NCI-H146 (cell line): ENCODE results near the gene REEP3.
"Not testable (repeated sequence)": the region's sequence is repeated elsewhere in the genome, so short reads cannot be mapped to it uniquely, and the experiment has no call there.

ENCODE experiments used
- DNase-seq: peaks from one replicate; lab custom pipeline; 2025; lab: John Stamatoyannopoulos, UW

REEP3 gene, protein sequence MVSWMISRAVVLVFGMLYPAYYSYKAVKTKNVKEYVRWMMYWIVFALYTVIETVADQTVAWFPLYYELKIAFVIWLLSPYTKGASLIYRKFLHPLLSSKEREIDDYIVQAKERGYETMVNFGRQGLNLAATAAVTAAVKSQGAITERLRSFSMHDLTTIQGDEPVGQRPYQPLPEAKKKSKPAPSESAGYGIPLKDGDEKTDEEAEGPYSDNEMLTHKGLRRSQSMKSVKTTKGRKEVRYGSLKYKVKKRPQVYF

DNA sequence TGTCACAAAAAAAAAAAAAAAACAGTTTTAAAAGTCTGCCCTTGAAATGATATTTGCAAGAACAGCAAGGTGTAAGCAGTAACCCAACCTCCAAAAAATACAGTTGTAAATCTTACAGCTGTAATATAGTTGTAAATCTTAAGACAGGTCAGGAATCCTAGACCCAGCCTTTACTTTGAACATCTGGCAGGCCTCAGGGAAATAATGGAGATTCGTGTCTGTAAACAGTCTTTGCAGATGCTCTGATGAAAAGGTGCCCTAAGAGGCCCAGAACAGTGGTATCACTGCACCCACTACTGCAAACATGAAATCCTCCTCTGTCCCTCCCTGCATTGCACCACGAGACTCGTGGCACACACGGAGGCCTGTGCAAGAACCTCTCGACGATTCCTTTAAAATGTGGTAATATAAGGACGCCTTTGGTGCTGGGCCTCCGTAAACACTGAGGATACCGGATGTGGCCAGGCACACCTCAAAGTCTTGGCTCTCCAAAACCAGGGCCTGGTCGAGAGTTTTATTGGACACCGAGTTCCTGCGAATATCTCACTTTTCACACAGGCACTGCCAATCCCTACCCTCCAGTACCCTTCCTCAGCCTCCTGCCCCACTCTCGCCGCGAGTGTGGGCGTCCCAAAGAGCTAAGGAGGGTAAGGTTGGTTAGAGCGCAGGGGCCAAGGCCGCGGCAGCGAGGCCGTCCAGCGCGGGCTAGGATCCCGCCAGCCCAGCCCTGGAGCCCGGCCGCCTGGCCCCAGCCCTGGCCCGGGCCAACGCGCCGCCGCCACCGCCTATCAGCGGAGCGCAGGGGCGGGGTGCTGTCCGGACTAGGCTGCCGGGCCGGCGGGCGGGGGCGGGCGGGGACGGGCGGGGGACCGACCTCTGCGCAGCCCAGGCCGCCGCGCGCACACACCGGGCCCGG, at the start of gene REEP3:
TSS of gene REEP3 (plus strand) at position 902 of the 916 bp plus-strand sequence. CDS start 145 bp downstream, outside the sequence.
- DNase-seq, result peak; percentile 67

DNA sequence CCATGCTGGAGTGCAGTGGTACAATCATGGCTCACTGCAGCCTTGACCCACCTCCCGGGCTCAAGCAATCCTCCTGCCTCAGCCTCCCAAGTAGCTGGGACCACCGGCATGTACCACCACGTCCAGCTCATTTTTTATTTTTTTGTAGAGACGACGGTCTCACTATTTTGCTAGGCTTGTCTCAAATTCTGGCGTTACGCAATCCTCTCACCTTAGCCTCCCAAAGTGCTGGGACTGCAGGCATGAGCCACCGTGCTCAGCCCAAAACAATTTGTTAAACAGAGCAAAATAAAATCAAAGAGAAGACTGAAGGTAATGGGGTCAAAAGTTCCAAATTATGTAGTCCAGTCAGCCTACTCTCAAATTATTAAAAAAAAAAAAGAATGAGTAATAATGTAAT, 46.7 kb upstream of the REEP3 start:
- DNase-seq, result no peak

DNA sequence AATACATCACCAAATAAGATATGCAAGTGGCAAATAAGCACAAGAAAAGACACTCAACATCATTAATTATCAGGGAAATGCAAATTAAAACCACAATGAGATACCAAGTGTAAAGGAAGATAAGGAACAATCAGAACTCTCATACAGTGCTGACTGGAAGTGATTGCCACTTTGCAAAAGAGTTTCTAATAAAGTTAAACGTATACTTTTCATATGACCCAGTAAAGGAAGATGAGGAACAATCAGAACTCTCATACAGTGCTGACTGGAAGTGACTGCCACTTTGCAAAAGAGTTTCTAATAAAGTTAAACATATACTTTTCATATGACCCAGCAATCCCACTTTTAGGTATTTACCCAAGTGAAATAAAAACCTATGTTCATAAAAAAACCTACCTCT, 43.3 kb upstream of the REEP3 start:
- DNase-seq, result no peak

DNA sequence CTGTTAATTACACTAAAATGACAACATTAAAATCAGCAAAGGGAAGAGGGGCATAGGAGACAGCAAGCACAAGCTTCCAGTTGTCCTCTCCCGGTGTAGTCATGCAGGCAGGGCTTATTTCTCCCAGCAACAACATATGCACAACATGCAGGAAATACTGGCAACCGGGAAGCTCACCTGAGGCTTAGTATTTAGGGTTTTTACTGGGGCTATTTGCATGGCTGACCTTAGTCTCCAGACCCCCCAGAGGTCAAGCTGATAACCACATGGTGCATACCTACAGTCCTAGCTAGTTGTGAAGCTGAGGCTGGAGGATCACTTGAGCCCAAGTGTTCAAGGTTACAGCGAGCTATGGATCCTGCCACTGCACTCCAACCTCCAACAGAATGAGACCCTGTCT, 42.6 kb upstream of the REEP3 start:
- DNase-seq, result no peak

DNA sequence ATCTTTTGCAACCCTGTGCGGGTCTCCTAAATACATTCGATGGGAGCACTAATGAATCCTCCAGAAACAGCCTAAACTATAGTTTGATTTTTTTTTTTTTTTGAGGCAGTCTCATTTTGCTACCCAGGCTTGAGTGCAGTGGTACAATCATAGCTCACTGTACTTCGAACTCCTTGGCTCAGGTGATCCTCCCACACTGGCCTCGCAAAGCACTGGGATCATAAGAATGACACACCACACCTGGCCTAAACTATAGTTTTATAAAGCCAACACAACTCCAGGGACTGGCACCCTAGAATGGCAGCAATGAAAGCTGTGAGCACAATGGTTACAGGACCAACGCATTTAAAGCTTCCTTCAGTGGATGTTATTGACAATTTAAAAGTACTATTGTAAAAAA, 41.0 kb upstream of the REEP3 start:
- no peak for DNase-seq

DNA sequence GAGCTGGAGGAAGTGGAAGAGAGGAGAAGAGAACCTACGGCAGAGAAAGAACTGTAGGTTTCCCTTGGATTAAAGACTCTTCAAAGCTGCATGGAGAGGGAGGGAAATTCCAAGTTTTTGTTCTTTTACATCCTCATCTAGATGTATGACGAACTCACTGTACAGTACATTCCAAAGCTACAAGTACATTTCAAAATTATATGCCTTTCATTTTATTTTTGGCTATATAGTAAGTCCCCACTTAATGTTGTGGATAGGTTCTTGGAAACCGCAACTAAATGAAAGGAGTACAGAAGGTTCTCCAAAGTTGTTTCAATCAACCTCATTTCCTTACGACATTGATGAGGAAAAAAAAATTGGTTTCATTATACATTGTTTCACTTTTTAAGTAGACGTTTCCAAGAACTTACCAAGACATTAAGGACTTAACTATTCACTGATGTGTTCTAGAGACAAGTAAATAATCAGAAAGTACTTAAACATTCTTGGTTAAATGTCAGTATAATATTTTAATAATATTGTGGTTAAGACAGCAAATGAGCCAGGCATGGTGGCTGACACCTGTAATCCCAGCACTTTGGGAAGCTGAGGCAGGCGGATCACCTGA, 39.3 kb upstream of the REEP3 start:
- no peak for DNase-seq

DNA sequence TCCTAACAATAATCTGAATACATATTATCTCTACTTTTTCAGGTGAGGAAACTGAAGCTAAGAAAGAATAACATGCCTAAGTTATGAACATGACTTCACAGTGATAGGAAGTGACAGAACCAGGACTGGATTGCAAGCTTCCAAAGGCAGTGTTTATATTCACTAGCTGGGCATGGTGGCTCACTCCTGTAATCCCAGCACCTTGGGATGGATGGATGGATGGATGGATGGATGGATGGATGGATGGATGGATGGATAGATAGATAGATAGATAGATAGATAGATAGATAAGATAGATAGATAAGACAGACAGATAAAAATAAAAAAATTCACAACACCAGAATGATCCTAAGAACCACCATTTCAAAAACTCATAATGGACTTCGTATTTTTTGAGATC, 37.2 kb upstream of the REEP3 start:
- no peak for DNase-seq

DNA sequence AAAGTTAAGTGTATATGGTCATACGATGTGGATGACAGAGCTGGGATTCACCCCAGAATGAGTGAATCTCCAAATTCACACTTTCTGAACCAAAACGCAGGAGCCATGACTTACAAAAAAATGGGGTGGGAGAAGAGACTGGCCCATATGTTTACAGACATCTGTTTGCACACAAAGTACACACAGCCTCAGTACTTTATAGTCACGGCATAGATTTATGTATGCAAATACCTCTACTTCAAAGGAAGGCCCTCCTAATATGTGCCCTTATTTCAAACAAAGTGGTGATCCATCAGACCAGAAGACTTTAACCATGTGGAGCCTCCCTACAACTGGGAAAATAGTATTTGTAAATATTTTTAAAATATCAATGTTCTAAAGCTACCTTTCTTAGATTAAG, 33.2 kb upstream of the REEP3 start:
- no peak for DNase-seq

DNA sequence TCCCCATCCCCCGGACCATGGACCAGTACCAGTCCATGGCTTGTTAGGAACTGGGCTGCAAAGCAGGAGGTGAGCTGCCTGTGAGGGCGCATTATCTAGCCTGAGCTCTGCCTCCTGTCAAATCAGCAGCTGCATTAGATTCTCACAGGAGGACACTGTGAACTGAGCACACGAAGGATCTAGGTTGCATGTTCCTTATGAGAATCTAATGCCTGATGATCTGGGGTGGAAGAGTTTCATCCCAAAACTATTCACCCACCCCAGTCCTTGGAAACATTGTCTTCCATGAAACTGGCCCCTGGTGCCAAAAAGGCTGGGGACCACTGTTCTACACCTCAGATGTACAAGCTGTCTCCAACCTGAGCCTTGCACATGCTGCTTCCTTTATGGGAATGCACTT, 31.4 kb upstream of the REEP3 start:
- no peak for DNase-seq

DNA sequence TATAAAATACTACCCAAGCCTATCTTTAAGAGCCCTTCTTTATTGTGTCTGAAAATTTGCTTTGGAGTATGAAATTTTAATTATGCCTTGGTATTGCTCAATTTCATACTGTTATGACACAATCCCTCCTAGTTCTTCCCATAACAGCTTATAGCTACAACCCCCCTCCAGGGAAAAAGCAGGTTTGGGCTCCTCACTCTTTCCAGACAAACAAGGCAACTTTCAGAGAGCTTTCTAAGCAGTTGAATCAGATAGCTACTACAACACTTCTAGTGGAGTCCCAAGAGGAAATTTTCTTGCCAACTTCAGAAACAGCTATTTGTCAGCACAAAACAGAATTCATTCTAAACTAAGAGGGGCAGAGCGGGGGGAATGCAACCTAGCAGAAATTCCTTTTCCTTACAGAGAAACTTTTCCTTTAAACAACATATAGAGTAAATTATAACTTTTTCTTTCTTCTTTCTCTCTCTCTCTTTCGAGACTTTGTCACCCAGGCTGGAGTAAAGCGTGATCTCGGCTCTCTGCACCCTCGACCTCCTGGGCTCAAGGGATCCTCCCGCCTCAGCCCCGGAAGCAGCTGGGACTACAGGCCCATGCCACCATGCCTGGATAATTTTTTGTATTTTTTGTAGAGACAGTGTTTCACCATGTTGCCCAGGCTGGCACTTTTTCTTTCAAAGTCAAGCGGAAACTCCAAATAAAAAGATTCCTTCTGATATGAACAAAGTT, 29.4 kb upstream of the REEP3 start:
- DNase-seq, result no peak

DNA sequence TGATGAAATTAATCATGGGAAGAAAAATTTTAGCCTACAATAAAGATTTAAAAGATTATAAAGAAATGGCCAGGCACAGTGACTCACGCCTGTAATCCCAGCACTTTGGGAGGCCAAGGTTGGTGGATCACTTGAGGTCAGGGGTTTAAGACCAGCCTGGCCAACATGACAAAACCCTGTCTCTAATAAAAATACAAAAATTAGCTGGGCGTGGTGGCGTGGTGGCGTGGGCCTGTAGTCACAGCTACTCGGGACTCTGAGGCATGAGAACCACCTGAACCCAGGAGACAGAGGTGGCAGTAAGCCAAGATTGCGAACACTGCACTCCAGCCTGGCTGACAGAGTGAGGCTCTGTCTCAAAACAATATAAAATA, 28.9 kb upstream of the REEP3 start:
- DNase-seq, result not testable (repeated sequence)

DNA sequence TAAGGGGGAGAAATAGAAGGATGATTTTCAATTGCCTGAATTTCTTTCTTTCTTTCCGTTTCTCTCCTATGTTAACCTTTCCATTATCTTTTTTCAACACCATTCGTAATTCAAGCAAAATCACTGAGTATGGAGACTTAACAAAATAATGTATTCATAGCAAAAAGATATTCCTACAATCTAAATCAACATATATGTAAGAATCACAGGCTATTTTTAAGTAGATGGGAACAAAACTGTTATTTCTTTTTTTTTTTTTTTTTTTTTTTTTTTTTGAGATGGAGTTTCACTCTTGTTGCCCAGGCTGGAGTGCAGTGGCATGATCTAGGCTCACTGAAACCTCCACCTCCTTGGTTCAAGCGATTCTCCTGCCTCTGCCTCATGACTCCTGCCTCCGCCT, 28.2 kb upstream of the REEP3 start:
- no peak for DNase-seq

DNA sequence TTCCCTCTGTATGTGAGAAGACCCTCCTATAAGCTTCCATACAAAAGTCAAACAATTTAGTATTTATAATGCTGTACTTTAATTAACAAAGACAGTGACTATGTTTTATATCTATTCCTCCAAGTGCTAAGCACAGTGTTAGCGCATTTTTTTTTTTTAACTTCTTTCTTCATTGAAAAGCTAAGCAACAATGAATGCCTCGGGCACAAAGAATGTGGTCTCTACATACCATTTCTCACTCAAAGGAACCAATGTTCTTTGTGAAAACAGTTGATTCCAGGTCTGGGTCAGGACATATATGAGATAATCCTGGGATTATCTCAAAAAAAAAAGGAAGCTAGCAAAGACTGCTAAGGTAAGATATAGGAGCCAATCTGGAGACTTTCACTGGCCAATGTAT, 26.2 kb upstream of the REEP3 start:
- DNase-seq, result no peak

DNA sequence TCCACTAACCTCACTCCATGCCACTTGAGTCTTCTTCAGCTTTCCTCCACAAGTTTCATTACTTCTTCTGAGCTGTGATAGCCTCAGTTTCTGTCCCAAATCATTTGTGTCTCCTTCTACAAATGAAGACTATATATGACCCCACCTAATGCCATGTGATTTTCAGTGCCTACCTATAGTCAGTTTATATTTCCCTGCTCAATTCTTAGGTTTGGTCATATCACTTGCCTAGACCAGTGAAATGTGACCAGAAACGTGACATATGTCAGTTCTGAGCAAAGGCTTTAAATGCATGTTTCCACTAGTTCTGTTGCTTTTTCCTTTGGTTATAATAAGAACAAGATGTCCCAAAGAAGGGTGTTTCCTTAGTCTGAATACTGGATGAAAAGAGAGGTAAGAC, 24.6 kb upstream of the REEP3 start:
- no peak for DNase-seq

DNA sequence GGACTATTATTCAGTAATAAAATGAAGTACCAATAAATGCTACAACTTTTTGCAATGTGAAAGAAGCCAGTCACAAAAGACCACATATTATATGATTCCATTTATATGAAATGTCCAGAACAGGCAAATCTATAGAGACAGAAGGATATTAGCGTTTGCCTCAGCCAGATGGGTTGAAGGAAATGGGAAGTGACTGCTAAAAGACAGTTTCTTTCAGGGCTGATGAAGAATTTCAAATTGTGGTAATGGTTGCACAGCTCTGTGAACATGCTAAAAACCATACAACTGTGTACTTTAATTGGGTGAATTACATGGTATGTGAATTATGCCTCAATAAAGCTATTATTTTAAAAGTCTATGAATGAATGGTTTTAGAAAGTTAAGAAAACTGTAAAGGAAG, 23.9 kb upstream of the REEP3 start:
- DNase-seq, result no peak

DNA sequence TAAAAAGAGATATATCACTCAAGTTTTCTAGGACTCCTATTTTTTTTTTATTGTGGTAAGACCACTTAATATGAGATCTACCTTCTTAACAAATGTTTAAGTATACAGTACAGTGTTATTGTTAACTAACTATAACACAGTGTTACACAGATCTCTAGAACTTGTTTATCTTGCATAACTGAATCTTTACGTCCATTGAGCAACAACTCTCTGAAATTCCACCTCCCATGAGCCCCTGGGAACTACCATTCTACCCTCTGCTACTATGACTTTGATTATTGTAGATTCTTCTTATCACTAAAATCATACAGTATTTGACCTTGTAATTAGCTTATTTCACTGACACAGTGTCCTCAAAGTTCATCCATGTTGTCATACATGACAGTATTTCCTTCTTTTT, 22.5 kb upstream of the REEP3 start:
- DNase-seq, result no peak

DNA sequence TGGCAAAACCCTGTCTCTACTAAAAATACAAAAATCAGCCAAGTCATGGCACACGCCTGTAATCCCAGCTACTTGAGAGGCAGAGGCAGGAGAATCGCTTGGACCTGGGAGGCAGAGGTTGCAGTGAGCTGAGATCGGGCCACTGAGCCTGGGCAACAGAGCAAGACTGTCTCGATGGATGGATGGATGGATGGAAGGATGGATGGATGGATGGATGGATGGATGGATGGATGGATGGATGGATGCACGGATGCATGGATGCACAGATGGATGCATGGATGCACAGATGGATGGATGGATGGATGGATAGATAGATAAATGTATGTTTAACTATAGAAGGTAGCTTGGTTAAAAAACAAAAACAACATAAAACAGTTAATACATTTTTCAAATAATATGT, 20.6 kb upstream of the REEP3 start:
- DNase-seq, result not testable (repeated sequence)

DNA sequence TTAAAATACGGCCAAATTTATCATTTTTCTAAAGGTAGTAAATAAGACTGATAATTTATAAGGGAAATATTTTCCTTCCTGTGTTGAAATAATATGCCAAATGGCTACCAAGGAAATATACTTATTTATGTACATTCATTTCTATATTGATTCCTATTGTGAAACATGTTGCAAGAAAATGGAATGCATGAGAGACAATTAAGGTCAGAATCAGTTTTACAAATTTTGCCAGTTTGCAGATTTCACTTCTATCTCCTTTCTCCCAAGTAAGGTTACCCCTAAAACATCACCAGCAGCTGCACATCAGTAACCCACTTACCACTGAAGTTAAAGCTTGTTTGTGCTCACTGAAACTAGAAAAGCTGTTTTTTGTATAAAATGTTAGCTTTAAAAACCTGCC, 19.2 kb upstream of the REEP3 start:
- DNase-seq, result no peak

DNA sequence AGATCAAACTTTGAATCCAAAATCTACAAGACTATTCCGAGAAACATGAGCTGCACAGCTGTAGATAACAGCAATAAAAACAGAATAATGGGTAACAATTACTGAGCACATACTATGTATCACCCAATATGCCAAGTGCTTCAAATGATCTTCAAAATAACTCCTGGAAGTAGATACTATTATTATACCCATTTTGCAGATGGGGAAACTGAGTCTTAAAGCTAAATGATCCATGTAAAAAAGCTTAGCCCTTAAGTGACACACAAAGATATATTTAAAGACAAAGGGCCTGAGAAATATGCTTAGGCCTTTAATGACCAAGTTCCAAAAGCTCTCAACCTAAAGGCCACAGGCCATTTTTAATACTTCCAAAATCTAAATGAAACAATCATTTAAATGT, 18.4 kb upstream of the REEP3 start:
- DNase-seq, result no peak

DNA sequence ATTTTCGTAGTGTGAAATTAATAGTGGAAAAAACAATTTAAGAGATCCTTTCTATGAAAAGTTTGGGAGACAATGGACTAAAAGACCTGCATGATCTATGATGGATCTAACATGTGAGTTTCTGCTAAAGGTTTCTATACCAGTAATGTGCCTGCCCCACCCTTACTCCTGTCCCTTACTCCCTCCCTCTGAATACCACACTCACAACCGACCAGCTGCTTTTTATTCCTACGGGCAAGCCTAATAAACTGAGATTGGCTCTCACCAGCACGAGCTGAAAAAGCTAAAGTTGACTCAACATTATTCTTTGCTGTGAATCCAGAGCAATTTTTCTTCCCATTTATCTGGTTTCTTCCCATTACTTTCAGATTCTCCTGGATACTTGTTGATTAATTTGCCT, 17.8 kb upstream of the REEP3 start:
- no peak for DNase-seq

DNA sequence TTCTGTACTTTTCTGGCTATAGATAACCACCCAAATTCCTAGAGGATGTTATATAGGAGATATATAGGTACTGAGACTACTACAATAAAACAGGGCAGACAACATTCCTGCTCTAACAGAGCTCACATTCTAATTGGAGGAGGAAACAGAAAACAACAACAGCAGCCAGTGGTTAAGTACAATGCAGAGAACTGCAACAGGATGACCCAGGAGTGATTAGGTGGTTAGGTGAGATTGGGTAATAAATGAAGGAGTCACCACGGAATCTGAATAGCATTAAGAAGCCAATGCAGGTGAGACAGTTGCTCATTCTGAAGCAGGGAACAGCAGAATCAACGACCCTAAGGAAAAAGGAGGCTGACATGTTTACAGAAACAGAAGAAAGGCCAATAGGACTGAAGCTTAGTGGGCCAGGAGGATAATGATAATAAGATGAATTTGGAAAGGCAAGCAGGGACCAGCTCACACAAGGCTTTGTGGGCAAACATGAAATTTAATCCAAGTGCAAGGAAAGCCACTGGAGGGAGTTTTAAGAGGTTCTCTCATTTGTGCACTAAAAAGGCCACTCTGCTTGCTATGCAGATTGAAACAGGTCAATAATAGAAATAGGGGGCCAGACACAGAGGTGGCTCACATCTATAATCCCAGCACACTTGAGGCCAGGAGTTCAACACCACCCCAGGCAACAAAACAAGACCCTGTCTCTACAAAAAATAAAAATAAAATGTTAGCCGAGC, 16.9 kb upstream of the REEP3 start:
- DNase-seq, result no peak

DNA sequence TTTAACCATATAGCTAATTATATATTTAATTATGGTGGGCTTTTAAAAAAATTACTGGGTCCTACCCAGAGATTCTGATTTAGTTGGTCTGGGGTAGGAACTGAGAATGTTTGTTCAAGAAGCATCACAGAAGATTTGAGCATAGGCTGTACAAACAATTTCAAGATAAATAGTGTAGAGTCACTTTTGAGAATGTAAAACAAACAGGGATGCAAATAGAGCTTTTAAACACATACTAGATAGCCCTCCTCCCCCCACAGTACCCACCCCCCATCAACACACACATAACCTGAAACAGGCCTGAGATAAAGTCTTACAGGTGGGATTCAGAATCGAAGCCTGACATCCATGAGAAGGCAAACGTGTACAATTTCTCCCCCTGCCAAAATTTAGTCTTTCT, 15.6 kb upstream of the REEP3 start:
- DNase-seq, result no peak
